DOHH2 (cell line): Measurements from ENCODE around the gene TXNDC11.

Experiments
- H3F3A ChIP-seq: fragments of 200-600 bp; sonication (generic), shearing (Covaris generic); 2 replicates; pipeline ENCODE4 v1.6.0; 2016; ENCODE audit warnings: antibody characterized with exemption, mild to moderate bottlenecking; ENCODE audit not compliant: control insufficient read depth, insufficient read depth
- H3K27ac ChIP-seq: fragments of 200-600 bp; sonication (generic); 2 replicates; pipeline ENCODE4 v1.5.1; 2014; ENCODE audit warnings: low read depth, mild to moderate bottlenecking, low read length, moderate library complexity
- H3K27me3 ChIP-seq: fragments of 200-600 bp; sonication (generic); 2 replicates; pipeline ENCODE4 v1.6.1; 2014; ENCODE audit warnings: mild to moderate bottlenecking, low read length, mixed read lengths; ENCODE audit not compliant: control insufficient read depth
- H3K36me3 ChIP-seq: fragments of 200-600 bp; sonication (generic); 2 replicates; pipeline ENCODE4 v1.6.1; 2014; ENCODE audit warnings: mild to moderate bottlenecking, low read length, moderate library complexity, mixed read lengths; ENCODE audit not compliant: control insufficient read depth
- H3K4me1 ChIP-seq: fragments of 200-600 bp; sonication (generic); 2 replicates; pipeline ENCODE4 v1.6.1; 2014; ENCODE audit warnings: mild to moderate bottlenecking, low read length, mixed read lengths; ENCODE audit not compliant: control insufficient read depth
- H3K4me2 ChIP-seq: fragments of 200-600 bp; sonication (generic); 2 replicates; pipeline ENCODE4 v1.6.0; 2014; ENCODE audit warnings: mild to moderate bottlenecking, low read length, moderate library complexity
- H3K4me3 ChIP-seq: fragments of 200-600 bp; sonication (generic); 2 replicates; pipeline ENCODE4 v1.5.1; 2014; ENCODE audit warnings: mild to moderate bottlenecking, low read length, mixed read lengths
- H3K79me2 ChIP-seq: fragments of 200-600 bp; sonication (generic); 2 replicates; pipeline ENCODE4 v1.6.1; 2014; ENCODE audit warnings: mild to moderate bottlenecking, low read length, mixed read lengths; ENCODE audit not compliant: control insufficient read depth
- H3K9me2 ChIP-seq: fragments of 200-600 bp; sonication (generic); replicated peaks from 2 replicates; pipeline ENCODE4 v1.6.1; 2014; ENCODE audit warnings: mild to moderate bottlenecking, low read length, mixed read lengths; ENCODE audit not compliant: control insufficient read depth
- H3K9me3 ChIP-seq: fragments of 200-600 bp; sonication (generic); 2 replicates; pipeline ENCODE4 v1.6.1; 2014; ENCODE audit warnings: antibody characterized with exemption, low read length, mixed read lengths; ENCODE audit not compliant: control insufficient read depth, insufficient read depth
- H4K20me1 ChIP-seq: fragments of 200-600 bp; sonication (generic); 2 replicates; pipeline ENCODE4 v1.6.0; 2014; ENCODE audit warnings: low read depth, mild to moderate bottlenecking, antibody characterized with exemption, low read length, moderate library complexity; ENCODE audit not compliant: control insufficient read depth, insufficient read depth
- EZH2phosphoT487 ChIP-seq: fragments of 200-600 bp; sonication (generic); IDR thresholded peaks from 2 replicates; pipeline ENCODE4 v1.6.1; 2017; ENCODE audit warnings: borderline replicate concordance, mild to moderate bottlenecking, antibody characterized with exemption, low read length, moderate library complexity, mixed read lengths
- TF ChIP-seq, protein P1 (sequence below): fragments of 200-600 bp; sonication (generic); IDR thresholded peaks from one replicate; pipeline ENCODE4 v1.5.1; 2014; ENCODE audit warnings: antibody characterized with exemption, mild to moderate bottlenecking, low read depth, low read length; ENCODE audit not compliant: poor library complexity, severe bottlenecking

The TXNDC11 gene

DNA sequence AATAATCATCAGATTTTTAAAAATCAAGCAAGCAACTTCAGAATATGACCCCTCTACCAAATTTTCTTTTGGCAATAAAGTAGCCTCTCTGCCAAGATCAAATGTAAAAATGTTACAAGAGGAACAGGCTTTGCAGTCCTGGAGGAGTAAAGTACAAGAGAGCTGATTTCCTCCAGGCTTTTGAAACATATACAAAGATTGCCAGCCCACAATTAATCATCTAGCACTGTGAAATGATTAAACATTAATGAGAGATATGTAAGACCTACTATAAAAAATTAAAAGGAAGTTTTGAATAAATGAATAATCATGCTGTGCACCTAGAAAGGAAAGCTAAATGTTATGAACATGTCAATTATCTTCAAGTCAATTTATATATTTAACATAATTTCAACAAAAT is 26.3 kb downstream of the TXNDC11 start:
- Histone ChIP-seq H3K9me3 (no peaks in the 10 kb centered on the region), H3K4me1 (peaks cover 61% of the 10 kb centered on the region), H3K4me2 (peak overlapping the region; percentile 63), H3K36me3 (peaks cover 45% of the 10 kb centered on the region), H3K9me2 (no peaks in the 10 kb centered on the region), H3K79me2 (peaks cover 10% of the 10 kb centered on the region), H3F3A (peaks cover 25% of the 10 kb centered on the region), H3K27me3 (no peaks in the 10 kb centered on the region), H3K4me3 (peak overlapping the region; percentile 42), H4K20me1 (no peaks in the 10 kb centered on the region), H3K27ac (peak overlapping the region; percentile 76)
- TF ChIP-seq, protein P1, sequence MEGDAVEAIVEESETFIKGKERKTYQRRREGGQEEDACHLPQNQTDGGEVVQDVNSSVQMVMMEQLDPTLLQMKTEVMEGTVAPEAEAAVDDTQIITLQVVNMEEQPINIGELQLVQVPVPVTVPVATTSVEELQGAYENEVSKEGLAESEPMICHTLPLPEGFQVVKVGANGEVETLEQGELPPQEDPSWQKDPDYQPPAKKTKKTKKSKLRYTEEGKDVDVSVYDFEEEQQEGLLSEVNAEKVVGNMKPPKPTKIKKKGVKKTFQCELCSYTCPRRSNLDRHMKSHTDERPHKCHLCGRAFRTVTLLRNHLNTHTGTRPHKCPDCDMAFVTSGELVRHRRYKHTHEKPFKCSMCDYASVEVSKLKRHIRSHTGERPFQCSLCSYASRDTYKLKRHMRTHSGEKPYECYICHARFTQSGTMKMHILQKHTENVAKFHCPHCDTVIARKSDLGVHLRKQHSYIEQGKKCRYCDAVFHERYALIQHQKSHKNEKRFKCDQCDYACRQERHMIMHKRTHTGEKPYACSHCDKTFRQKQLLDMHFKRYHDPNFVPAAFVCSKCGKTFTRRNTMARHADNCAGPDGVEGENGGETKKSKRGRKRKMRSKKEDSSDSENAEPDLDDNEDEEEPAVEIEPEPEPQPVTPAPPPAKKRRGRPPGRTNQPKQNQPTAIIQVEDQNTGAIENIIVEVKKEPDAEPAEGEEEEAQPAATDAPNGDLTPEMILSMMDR: no peak
- TF ChIP-seq EZH2phosphoT487: no peak

GRCh38 chr16:11715246-11715947 is 27.3 kb downstream of the TXNDC11 start:
- H3K36me3 ChIP-seq: peaks cover 46% of the 10 kb centered on the region
- no peaks in the 10 kb centered on the region for H3K9me2 ChIP-seq
- peaks cover 25% of the 10 kb centered on the region for H3F3A ChIP-seq
- H3K4me1 ChIP-seq: peaks cover 70% of the 10 kb centered on the region
- peaks cover 10% of the 10 kb centered on the region for H3K79me2 ChIP-seq
- H4K20me1 ChIP-seq: no peaks in the 10 kb centered on the region
- peak overlapping the region; percentile 63 for H3K4me2 ChIP-seq
- H3K9me3 ChIP-seq: no peaks in the 10 kb centered on the region
- H3K27me3 ChIP-seq: no peaks in the 10 kb centered on the region
- peak overlapping the region; percentile 42 for H3K4me3 ChIP-seq
- H3K27ac ChIP-seq: peak overlapping the region; percentile 76
- TF ChIP-seq, protein P1: peak; percentile 36
- TF ChIP-seq EZH2phosphoT487: no peak

DNA sequence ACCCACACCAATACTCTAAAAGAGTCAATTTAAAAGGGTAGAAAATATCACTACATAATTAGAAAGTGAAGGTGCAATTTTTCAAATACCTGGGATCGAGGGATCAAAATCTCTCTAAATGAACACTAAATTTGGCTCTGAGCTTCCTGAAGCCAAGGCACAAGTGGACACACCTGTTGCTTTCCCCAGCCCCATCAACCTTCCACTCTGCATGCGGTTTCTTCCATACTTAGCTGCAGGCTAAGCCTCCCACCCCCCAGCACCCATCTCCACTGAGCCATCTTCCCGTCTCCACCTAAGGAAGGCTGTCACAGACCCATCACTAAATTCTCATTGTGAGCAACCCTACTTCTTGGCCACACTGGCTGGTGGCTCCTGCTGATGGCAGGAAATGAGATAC is 30.5 kb downstream of the TXNDC11 start:
- H3K4me1 ChIP-seq: peaks cover 49% of the 10 kb centered on the region
- no peaks in the 10 kb centered on the region for H3K27me3 ChIP-seq
- no peak overlapping the region for H3K27ac ChIP-seq
- H3K4me3 ChIP-seq: no peak overlapping the region
- peaks cover 15% of the 10 kb centered on the region for H3F3A ChIP-seq
- H3K36me3 ChIP-seq: peaks cover 56% of the 10 kb centered on the region
- no peak for TF ChIP-seq EZH2phosphoT487
- TF ChIP-seq, protein P1: no peak
- no peaks in the 10 kb centered on the region for H4K20me1 ChIP-seq
- H3K4me2 ChIP-seq: no peak overlapping the region
- peaks cover 10% of the 10 kb centered on the region for H3K79me2 ChIP-seq
- H3K9me3 ChIP-seq: no peaks in the 10 kb centered on the region
- no peaks in the 10 kb centered on the region for H3K9me2 ChIP-seq
